Measurements from ENCODE around the gene ANO6.

The ANO6 gene

DNA sequence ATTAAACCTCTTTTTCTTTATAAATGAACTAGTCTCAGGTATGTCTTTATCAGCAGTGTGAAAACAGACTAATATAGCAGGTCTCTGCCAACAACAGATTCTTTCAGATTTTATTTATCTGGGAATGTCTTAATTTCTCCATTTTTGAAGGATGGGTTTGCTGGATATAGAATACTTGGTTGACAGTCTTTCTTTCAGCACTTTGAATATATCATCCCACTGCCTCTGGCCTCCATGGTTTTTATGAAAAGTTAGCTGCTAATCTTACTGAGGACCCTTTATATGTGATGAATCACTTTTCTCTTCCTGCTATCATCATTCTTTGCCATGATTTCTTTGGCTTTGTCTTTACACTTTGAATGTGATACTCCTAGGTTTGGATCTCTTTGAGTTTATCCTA is 148.0 kb downstream of the ANO6 start:
- CTCF ChIA-PET: no interaction called here
- DNase-seq (ENCODE audit: extremely low spot score): no peak
- TF ChIP-seq, protein P1, sequence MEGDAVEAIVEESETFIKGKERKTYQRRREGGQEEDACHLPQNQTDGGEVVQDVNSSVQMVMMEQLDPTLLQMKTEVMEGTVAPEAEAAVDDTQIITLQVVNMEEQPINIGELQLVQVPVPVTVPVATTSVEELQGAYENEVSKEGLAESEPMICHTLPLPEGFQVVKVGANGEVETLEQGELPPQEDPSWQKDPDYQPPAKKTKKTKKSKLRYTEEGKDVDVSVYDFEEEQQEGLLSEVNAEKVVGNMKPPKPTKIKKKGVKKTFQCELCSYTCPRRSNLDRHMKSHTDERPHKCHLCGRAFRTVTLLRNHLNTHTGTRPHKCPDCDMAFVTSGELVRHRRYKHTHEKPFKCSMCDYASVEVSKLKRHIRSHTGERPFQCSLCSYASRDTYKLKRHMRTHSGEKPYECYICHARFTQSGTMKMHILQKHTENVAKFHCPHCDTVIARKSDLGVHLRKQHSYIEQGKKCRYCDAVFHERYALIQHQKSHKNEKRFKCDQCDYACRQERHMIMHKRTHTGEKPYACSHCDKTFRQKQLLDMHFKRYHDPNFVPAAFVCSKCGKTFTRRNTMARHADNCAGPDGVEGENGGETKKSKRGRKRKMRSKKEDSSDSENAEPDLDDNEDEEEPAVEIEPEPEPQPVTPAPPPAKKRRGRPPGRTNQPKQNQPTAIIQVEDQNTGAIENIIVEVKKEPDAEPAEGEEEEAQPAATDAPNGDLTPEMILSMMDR (IDR thresholded peaks at IDR 0.05; ENCODE audit: control extremely low read depth, extremely low read depth, low read depth, missing control alignments): no peak
- POLR2A ChIA-PET: no interaction called here

DNA sequence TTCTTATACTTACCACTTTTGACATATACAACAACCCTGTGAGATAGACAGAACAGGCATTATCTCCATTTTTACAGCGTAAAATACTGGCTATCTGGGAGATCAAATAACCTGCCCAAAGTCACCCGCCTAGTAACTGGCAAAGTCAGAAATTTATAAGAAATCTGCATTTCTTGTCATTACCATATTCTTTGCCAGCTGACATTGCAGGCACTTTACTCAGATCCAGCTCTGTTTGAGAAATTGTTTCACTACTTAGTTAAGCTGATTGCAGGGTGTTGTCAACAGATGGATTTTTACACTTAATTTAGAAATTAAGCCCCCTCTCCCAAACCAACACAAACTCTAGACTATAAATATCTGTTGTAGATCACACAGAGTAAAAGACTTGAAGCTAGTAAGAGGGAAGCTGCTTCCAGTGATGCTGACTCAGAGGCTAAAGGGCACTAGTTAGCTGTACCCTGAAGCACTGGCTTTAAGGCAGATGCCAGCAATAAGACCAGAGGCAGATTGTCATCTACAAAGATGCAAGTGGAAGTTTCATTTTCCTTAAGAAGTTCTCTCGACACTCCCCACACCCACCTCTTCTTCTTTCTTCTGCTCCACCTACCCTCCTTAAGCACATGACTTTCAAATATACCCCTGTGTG is 153.1 kb downstream of the ANO6 start:
- CTCF ChIA-PET: interaction anchor here (1.2 to 2.1 kb wide), 3 partner anchors 46 to 178 kb away, joined by 3 to 4 read pairs (median 3); no protein-coding TSS in a partner anchor
- POLR2A ChIA-PET: no interaction called here
- TF ChIP-seq, protein P1 (IDR thresholded peaks at IDR 0.05; ENCODE audit: control extremely low read depth, extremely low read depth, low read depth, missing control alignments): no peak
- no peak for DNase-seq (ENCODE audit: extremely low spot score)

DNA sequence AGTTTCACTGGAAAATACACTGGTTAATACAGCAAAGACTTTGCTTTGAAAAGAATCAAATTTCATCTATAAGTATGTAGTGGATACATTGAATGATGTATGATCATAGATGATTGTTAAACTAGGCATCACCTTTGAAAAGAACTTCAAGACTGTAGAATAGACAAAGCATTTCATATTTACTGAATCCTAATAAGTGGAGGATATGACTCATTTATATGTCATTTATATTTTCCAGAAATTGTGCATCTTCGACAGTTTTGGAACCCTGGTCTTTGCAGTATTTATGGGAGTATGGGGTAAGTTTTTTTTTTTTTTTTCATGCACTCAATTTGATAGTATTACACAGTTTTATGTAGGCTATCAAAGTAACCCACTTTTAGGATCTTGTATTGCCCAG is 161.9 kb downstream of the ANO6 start:
- CTCF ChIA-PET: interaction anchor here (1.2 kb wide), 1 partner anchor 9 kb away, joined by 3 read pairs; no protein-coding TSS in a partner anchor
- POLR2A ChIA-PET: no interaction called here
- DNase-seq (ENCODE audit: extremely low spot score): no peak
- TF ChIP-seq, protein P1 (IDR thresholded peaks at IDR 0.05; ENCODE audit: control extremely low read depth, extremely low read depth, low read depth, missing control alignments): no peak

DNA sequence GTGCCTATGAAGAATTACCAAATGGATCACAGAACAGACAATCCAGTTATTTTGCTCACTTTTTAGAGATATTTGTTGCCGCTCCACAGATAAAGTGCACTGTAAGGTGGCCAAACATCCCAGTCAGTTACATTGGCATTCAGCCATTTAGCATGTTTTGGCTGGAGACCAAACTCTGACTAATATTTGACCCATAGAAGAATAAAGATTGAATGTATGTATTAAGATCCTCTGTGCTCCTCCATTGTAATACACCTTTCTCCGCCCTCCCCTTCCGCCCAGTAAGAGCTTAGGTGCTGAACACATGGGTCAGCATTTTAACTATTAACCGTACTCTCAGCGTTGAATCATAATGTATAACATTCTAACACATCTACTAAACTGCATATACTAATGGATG is 163.4 kb downstream of the ANO6 start:
- TF ChIP-seq, protein P1 (IDR thresholded peaks at IDR 0.05; ENCODE audit: control extremely low read depth, extremely low read depth, low read depth, missing control alignments): no peak
- POLR2A ChIA-PET: no interaction called here
- CTCF ChIA-PET: interaction anchor here (1.0 kb wide), 1 partner anchor 9 kb away, joined by 3 read pairs; no protein-coding TSS in a partner anchor
- DNase-seq (ENCODE audit: extremely low spot score): no peak

DNA sequence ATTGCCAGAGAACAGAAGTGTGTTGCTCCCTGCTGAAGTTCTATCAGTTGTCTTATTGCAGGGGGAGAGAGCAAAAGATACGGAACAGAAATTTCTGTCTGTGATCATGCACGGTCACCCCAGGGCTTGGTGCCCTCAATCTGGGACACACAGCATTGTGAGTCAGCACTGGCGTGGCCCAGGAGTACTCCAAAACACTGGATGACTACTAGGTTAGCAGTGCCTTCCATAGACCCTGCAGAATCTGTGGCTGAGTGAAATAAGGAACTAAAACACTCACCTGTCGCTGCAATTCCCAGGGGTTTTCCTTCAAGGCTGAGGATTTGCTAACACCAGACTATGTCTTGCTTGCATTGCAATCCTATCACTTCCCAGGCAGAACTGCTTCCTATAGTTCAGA is 165.5 kb downstream of the ANO6 start:
- CTCF ChIA-PET: no interaction called here
- POLR2A ChIA-PET: no interaction called here
- DNase-seq (ENCODE audit: extremely low spot score): no peak
- TF ChIP-seq, protein P1 (IDR thresholded peaks at IDR 0.05; ENCODE audit: control extremely low read depth, extremely low read depth, low read depth, missing control alignments): no peak

DNA sequence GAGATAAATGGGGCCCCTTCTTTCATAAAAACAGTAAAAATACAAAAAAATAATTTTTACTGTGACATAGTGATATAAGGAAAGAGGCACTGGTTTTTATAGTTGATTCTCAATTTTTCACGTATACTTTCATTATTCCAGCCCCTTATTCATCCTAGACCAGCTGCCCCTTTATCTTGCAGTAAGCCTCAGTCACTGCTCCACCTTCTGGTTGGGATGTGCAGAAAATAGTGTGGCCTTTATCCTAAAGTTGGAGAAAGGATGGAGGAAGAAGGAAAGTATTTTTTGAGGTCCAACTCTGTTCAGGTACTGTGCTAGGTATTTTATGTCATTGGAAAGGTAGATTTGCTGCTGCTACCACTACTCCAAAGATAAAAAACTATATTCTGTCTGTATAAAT is 172.7 kb downstream of the ANO6 start:
- no peak for DNase-seq (ENCODE audit: extremely low spot score)
- ChIA-PET POLR2A (no interaction called here), CTCF (interaction anchor here (1.0 to 2.9 kb wide), 7 partner anchors 9 to 223 kb away, joined by 3 to 13 read pairs (median 4); no protein-coding TSS in a partner anchor)
- TF ChIP-seq, protein P1 (IDR thresholded peaks at IDR 0.05; ENCODE audit: control extremely low read depth, extremely low read depth, low read depth, missing control alignments): peak; percentile 46

Measured in GM10248 (cell line).